ENCODE results near the gene ANKAR. TPM values are rescaled to one million over a fixed set of nuclear protein-coding genes. Genes with fewer than 3 reads are reported as not detected.

The ANKAR gene
- total RNA-seq, 2 experiments from 2014 or later: 7.9 to 8.0 TPM

GRCh38 chr2:189669913-189670312 is 4.6 kb upstream of the ANKAR start:
- Mint-ChIP-seq H3K36me3 (ENCODE audit: low read depth) (peaks cover 63% of the 10 kb centered on the region), H3K4me1 (ENCODE audit: low read depth) (peaks cover 44% of the 10 kb centered on the region), H3K27me3 (no peaks in the 10 kb centered on the region), H3K4me3 (no peak overlapping the region), H3K27ac (no peak overlapping the region), H3K9me3 (no peaks in the 10 kb centered on the region)
- H3K27ac ChIP-seq (ENCODE audit: low read depth in 1 of 2, low read length in 2 of 2): no peak overlapping the region
- no peak for DNase-seq
- ATAC-seq (ENCODE audit: poor library complexity): no peak
- H3K4me3 ChIP-seq (ENCODE audit: low read length): no peak overlapping the region
- peaks cover 46% of the 10 kb centered on the region for H3K36me3 ChIP-seq (ENCODE audit: insufficient read depth, low read length)
- H3K4me1 ChIP-seq (ENCODE audit: insufficient read depth, low read length): peaks cover 11% of the 10 kb centered on the region
- CTCF ChIA-PET: interaction anchor here (1.0 to 3.2 kb wide), 2 partner anchors 8 to 9 kb away, joined by 3 to 20 read pairs; partner anchors contain the start of gene ASNSD1
- H3K27me3 ChIP-seq (ENCODE audit: control insufficient read depth in 1 of 2, insufficient read depth in 2 of 2, low read length in 2 of 2): no peaks in the 10 kb centered on the region
- no peaks in the 10 kb centered on the region for H3K9me3 ChIP-seq (ENCODE audit: control insufficient read depth in 1 of 2, insufficient read depth in 1 of 2, low read length in 2 of 2)
- POLR2A ChIA-PET: interaction anchor here (1.0 kb wide), 1 partner anchor 12 kb away, joined by 3 read pairs; no protein-coding TSS in a partner anchor
- intact Hi-C loops (cut with DNase I, micrococcal nuclease): loop anchor here in 1 of 2 experiments (5.0 to 10.0 kb wide), 3 partner anchors 92 to 865 kb away; partner anchors contain the start of genes NEMP2, OSGEPL1 and WDR75
- TF ChIP-seq CTCF (IDR thresholded peaks at IDR 0.05): no peak

GRCh38 chr2:189673661-189674373 is 653 bp upstream of the ANKAR start:
- H3K36me3 Mint-ChIP-seq (ENCODE audit: low read depth): peaks cover 47% of the 10 kb centered on the region
- ATAC-seq (ENCODE audit: poor library complexity) (peak; percentile 46), DNase-seq (peak in 1 of 14 experiments; percentile 19)
- H3K4me3 Mint-ChIP-seq: peak overlapping the region; percentile 64
- H3K27me3 ChIP-seq (ENCODE audit: control insufficient read depth in 1 of 2, insufficient read depth in 2 of 2, low read length in 2 of 2): no peaks in the 10 kb centered on the region
- H3K9me3 ChIP-seq (ENCODE audit: control insufficient read depth in 1 of 2, insufficient read depth in 1 of 2, low read length in 2 of 2): no peaks in the 10 kb centered on the region
- H3K27ac Mint-ChIP-seq: peak overlapping the region; percentile 98
- H3K9me3 Mint-ChIP-seq: peaks cover 3% of the 10 kb centered on the region
- ChIA-PET POLR2A (interaction anchor here (0.8 to 4.8 kb wide), 13 partner anchors 9 to 1206 kb away, joined by 3 to 63 read pairs (median 5); partner anchors contain the start of genes ASNSD1, OSGEPL1 and SLC40A1), CTCF (interaction anchor here (0.7 to 4.2 kb wide), 15 partner anchors 9 to 206 kb away, joined by 3 to 41 read pairs (median 3); partner anchors contain the start of genes ASNSD1 and OSGEPL1)
- H3K4me3 ChIP-seq (ENCODE audit: low read length): peak overlapping the region; percentile 71
- no peak for TF ChIP-seq CTCF (IDR thresholded peaks at IDR 0.05)
- peaks cover 28% of the 10 kb centered on the region for H3K4me1 Mint-ChIP-seq (ENCODE audit: low read depth)
- peaks cover 13% of the 10 kb centered on the region for H3K36me3 ChIP-seq (ENCODE audit: insufficient read depth, low read length)
- intact Hi-C loops (cut with DNase I, micrococcal nuclease): loop anchor here (1.0 to 5.0 kb wide), 4 partner anchors 11 to 88 kb away; partner anchors contain the start of gene OSGEPL1 (in 2 of the 2)
- peaks cover 21% of the 10 kb centered on the region for H3K4me1 ChIP-seq (ENCODE audit: insufficient read depth, low read length)
- no peaks in the 10 kb centered on the region for H3K27me3 Mint-ChIP-seq
- H3K27ac ChIP-seq (ENCODE audit: low read depth in 1 of 2, low read length in 2 of 2): peak overlapping the region; percentile 73 to 78

DNA sequence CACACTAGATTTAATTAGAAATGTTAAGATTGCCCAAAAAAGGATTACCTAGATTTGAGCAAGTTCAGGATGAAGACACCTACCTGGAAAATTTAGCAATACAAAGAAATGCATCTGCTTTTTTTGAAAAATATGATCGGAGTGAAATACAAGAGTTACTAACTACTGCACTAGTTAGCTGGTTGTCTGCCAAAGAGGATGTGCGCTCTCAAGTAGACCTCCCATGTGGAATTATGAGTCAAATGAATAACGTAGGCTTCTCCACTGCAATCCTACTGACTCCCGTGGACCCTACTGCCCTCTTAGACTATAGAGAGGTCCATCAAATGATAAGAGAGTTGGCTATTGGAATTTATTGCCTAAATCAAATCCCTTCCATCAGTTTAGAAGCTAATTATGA is 2.0 kb downstream of the ANKAR start:
- CTCF ChIA-PET: interaction anchor here (3.6 to 4.2 kb wide), 4 partner anchors 12 to 86 kb away, joined by 16 to 41 read pairs (median 19); partner anchors contain the start of genes ASNSD1 and OSGEPL1
- no peaks in the 10 kb centered on the region for H3K36me3 ChIP-seq (ENCODE audit: insufficient read depth, low read length)
- POLR2A ChIA-PET: interaction anchor here (0.6 to 4.8 kb wide), 4 partner anchors 14 to 236 kb away, joined by 3 to 63 read pairs (median 11); partner anchors contain the start of genes ASNSD1, ORMDL1, OSGEPL1 and PMS1
- Mint-ChIP-seq H3K27ac (no peak overlapping the region), H3K9me3 (peaks cover 3% of the 10 kb centered on the region), H3K4me3 (peak overlapping the region; percentile 10), H3K4me1 (ENCODE audit: low read depth) (peaks cover 46% of the 10 kb centered on the region), H3K36me3 (ENCODE audit: low read depth) (peaks cover 30% of the 10 kb centered on the region), H3K27me3 (no peaks in the 10 kb centered on the region)
- no peaks in the 10 kb centered on the region for H3K27me3 ChIP-seq (ENCODE audit: control insufficient read depth in 1 of 2, insufficient read depth in 2 of 2, low read length in 2 of 2)
- H3K9me3 ChIP-seq (ENCODE audit: control insufficient read depth in 1 of 2, insufficient read depth in 1 of 2, low read length in 2 of 2): no peaks in the 10 kb centered on the region
- no peak for DNase-seq
- intact Hi-C loops (cut with DNase I, micrococcal nuclease): no loop called here
- no peak overlapping the region for H3K27ac ChIP-seq (ENCODE audit: low read depth in 1 of 2, low read length in 2 of 2)
- H3K4me1 ChIP-seq (ENCODE audit: insufficient read depth, low read length): peaks cover 21% of the 10 kb centered on the region
- no peak overlapping the region for H3K4me3 ChIP-seq (ENCODE audit: low read length)
- no peak for ATAC-seq (ENCODE audit: poor library complexity)
- no peak for TF ChIP-seq CTCF (IDR thresholded peaks at IDR 0.05)
